GM19452 (cell line): ENCODE results near the gene TERT.
"Not testable (repeated sequence)": the region's sequence is repeated elsewhere in the genome, so short reads cannot be mapped to it uniquely, and the experiment has no call there.

Experiments
- ATAC-seq: cut with Tn5 transposase; IDR thresholded peaks from one replicate; pipeline ENCODE4 v1.9.1; 2021; ENCODE audit not compliant: unreplicated experiment

Gene TERT

GRCh38 chr5:1243487-1244130 is 51.3 kb downstream of the TERT start:
- no peak for ATAC-seq

DNA sequence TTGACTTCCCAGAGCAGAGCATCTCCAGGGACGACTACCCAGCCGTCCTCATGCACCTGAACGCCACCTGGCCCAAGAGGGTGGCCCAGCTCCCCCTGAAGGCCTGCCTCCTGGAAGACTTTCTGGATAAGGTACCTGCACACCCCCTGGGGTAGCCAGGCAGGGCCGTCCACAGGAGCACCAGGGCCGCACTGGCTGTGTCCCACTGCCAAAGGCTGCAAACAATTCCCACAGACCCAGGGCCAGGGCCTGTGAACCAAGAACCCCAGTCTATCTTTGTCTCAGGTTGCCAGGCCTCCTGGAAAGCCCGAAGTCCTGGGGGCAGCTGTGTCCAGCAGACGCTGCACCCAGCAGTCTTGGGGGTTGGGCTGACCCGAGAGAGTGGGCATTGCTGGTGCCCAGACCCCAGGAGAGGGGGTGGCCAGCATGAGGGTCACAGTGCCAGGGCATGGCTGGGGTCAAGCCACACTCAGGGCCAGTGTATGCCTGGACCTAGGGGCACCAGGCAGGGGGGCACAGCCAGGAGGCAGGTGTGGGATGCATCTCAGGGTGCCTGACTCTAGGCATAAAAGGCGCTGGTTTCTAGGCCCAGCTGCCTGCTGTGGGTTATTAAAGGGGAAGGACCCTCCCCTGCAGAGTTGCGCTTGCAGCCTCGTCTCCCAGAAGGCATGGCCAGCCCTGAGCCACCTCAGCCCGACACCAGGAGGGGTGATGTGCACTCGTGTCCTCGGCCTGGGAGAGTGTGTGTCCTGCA is 52.0 kb downstream of the TERT start:
- no peak for ATAC-seq

DNA sequence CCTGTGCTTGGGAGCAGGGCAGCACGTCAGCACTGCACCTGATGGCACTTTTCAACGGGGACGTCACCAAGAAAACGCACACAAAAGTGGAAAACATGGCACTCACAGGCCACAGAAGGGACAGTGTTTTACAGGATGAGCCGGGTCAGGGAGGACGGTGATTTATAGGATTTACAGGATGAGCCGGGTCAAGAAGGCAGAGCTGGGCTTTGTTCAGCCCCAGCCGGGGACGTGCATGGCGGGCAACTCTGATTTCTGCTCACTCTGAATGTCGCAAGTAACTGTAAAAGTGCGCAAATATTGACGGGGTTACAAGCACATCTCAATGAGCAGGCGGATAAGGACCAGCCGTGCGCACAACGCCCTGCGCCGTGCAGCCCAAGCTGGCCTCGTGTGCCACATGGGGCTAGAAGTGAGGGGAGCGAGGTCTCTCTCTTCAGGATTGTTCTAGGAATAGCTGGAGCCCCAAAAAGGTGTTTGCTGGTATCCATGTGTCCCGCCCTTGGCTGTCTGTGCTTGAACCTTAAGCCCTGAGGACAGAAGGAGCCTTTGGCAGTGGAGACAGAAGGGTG is 53.3 kb downstream of the TERT start:
- ATAC-seq, result no peak

DNA sequence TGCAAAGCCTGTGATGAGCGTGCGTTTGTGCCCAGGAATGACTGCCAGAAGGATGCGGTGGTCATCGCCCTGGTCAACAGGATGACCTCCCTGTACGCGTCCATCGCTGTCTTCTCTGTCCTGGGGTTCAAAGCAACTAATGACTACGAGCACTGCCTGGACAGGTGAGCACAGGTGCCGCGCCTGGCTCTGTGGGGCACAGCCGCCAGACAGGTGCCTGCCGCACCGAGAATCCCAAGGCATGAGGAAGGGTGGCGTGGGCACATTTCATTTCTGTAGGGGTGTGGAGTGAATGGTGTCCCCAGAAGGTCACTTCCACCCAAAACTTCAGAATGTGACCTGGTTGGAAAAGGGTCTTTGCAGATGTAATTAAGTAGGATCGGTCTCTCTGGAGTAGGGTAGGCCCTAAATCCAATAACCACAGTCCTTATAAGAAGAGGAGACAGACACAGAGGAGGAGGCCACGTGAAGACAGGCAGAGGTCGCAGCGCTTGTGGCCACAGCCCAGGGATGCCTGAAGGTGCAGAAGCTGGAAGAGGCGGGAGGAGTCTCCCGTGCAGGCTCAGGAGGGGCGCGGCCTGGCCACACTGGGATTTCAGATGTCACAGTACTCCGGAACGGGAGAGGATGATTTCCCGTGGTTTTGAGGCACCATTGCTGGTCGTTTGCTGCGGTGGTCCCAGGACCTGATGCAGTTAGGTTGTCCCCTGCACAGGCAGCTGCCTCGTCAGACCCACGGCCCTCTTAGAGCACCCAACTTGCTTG is 54.2 kb downstream of the TERT start:
- ATAC-seq, result no peak

- ATAC-seq, result no peak
Measured at GRCh38 chr5:1239505-1240251, 55.2 kb downstream of the TERT start.

GRCh38 chr5:1235838-1236237 is 59.0 kb downstream of the TERT start:
- no peak for ATAC-seq

- no peak for ATAC-seq
Measured at GRCh38 chr5:1235379-1235778, 59.5 kb downstream of the TERT start.

GRCh38 chr5:1232780-1233179 is 62.1 kb downstream of the TERT start:
- no peak for ATAC-seq

DNA sequence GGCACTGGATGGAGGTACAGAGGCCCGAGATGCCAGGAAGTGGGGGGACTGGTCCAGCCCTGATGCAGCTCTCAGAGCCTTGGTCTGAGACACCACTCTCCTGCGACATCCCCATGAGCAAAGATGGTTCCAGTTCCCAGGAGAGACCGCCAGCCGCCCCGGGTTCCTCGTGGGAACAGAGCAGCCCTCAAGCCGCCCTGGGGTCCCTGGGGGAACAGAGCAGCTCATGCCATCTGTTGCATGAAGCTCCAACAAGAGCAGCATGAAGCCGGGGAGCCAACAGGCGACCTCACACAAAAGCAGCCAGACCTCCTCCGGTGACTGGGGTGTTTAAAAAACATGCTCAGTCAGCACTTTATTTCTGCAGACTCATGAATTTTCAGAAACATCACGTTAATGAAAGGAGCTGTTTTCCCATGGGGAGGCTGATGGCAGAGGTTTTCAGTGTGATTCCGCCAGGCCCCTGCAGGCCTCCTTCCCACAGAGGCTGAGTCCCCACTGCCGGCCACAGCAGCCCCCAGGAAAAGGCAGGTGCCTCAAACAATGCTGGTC is 63.4 kb downstream of the TERT start:
- no peak for ATAC-seq

DNA sequence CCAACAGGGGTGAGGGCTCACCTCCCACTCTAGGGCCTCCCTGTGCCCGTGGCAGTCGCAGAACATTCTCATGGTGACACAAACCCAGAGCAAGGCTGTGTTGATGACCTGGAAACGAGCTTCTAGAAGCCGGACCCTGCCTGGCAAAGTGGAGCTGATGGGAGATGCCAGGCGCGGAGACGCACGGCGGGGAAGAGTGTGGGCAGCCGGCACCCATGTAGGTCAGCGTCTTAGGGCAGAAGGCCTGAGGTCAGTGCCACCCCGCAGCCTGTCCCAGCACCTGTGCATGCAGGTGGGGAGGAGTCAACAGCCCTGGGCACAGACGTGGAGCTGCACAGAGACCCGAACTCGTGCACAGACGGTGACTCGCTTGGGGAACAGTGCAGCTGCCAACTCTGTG is 64.3 kb downstream of the TERT start:
- no peak for ATAC-seq

DNA sequence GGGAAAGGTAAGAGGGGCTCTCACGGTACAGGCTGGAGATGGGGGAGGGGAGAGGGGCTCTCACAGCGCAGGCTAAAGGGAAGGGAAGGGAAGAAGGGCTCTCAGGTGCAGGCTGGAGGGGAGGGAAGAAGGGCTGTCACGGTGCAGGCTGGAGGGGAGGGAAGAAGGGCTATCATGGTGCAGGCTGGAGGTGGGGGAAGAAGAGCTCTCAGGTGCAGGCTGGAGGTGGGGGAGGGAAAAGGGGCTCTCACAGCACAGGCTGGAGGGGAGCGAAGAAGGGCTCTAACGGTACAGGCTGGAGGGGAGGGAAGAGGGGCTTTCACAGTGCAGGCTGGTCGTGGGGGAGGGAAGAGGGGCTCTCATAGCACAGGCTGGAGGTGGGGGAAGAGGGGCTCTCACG is 65.0 kb downstream of the TERT start:
- no peak for ATAC-seq

DNA sequence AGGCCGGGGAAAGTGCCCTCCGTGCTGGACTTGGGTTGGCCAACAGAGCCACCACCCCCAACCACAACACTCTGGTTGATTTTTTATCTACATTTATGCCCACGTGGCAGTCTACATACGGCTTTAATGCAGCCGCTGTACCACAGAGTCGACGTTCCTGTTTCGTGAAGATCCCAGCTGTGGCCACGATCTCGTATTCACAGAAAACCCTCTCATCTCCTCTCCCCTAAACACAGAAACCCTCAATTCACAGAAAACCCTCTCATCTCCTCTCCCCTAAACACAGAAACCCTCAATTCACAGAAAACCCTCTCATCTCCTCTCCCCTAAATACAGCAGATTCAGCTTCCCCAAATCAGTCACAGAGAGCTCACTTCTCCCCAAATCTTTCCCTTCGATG is 65.8 kb downstream of the TERT start:
- not testable (repeated sequence) for ATAC-seq

DNA sequence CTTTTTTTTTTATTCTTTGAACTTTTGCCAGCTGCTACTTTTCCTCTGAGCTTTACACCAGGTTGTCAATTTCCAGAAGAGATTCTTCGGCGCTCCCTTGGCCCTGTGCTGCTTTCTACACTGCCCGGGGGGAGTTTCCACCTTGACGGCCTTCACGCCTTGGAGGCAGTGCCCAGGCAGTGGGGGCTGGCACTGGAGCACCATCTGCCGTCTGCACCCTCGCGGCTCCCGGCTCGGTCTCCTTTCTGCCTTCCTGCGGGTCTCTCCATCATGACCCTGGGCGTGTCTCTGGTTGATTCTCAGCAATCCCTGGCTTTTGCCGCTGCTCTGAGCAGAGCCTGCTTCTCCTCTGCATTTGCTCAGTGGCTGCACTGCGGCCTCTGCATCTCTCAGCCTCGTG is 66.7 kb downstream of the TERT start:
- ATAC-seq, result no peak

DNA sequence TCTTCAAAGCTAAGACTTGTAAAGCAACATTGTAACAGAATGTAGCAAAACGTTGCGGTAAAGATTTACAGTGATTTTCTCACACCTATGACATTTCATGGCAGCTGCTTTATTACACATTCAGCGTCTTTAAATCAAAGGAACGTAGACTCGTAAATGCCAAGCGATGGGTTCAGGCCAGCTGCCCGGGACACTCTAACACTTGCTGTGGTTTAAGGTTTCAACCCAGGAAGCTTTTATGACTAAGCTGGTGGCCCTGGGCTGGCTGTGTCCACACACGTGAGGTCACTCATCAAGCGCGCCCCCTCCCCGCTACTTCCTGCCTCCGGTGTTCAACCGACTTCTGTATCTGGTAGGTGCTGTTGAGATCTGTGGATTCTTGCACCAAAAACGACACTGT is 67.2 kb downstream of the TERT start:
- no peak for ATAC-seq

DNA sequence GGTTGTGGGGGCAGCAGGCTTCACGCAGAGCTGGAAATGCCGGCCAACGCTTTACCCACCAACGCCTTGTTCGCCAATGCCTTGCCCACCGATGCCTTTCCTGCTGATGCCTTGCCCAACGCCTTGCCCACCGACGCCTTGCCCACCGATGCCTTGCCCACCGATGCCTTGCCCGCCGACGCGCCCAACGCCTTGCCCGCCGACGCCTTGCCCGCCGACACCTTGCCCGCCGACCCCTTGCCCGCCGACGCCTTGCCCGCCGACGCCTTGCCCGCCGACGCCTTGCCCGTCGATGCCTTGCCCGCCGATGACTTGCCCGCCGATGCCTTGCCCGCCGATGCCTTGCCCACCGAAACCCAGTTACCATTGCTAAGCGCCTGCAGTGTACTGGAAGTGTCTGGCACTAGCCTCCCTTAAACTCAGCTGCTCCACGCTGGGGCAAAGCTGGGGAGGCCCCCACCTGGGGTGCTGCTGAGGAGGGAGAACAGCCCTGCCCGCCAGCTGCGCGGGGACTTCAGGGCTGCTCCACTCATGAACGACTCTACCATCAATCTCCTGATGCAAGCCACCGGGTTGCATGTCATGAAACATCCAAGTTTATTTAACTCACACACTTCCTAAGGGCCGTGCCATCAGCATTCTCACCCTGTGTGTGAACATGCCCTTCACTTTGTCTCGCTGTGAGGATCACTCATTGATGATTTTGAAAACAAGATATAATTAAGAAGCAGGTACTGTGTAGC is 67.9 kb downstream of the TERT start:
- no peak for ATAC-seq

- no peak for ATAC-seq
Measured at GRCh38 chr5:1226231-1226630, 68.6 kb downstream of the TERT start.

- ATAC-seq, result no peak
Measured at GRCh38 chr5:1225081-1225480, 69.8 kb downstream of the TERT start, which contains the start of gene SLC6A18. SLC6A18 (plus strand) TSS chr5:1225381; CDS start chr5:1225478, 97 bp downstream.

GRCh38 chr5:1224631-1225030 is 70.2 kb downstream of the TERT start:
- no peak for ATAC-seq

DNA sequence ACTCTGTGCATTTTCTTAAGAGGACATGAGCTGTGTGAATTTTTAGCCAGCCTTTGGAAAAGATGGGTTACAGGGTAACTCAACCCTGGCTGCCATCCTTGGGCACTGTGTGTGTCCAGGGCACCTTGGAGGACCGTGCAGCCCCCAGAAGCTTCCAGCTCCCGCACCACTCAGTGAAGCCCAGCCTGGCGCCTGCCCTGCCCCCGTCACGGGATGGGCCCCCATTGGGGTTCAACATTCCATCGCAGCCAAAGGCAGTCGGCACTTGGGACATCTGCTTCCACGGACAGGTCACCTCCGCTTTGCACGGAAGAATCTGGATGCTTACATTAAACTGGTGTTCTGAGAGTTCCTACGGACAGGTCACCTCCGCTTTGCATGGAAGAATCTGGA is 71.6 kb downstream of the TERT start:
- ATAC-seq, result no peak
